Cerebellar nuclear complex (tissue), 1 donor: ENCODE data around the gene ZNF165.
"Not testable (repeated sequence)": the region's sequence is repeated elsewhere in the genome, so short reads cannot be mapped to it uniquely, and the experiment has no call there.

Source experiments
- DNase-seq, 2 experiments: peaks; one replicate each; lab custom pipeline; 2025; lab: John Stamatoyannopoulos, UW

Gene ZNF165

DNA sequence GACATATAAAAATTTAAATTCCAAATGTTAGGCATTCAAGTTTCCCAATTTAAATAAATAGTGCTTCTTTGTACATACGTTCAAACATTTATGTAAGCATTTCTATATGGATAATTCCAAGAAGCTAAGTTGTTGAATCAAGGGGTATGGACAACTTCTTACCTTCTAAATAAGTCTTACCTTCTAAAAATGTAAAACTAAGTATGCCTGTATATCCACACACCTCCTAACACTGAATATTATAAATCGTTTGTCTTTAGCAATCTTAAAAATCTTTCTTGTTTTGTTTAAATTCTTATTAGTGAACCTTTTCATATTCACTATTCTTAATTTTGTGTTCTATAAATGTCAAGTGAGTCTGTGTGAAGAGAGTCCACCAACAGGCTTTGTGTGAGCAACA, 41.5 kb downstream of the ZNF165 start:
- no peak for DNase-seq

- not testable (repeated sequence) for DNase-seq
These were observed 41.9 kb downstream of the ZNF165 start for GRCh38 chr6:28122283-28122682.

GRCh38 chr6:28124350-28124970, 44.1 kb downstream of the ZNF165 start, which contains the start of gene ZSCAN16:
ZSCAN16 (plus strand) TSS chr6:28124609; CDS start chr6:28125444, 835 bp downstream.
- DNase-seq: peak in 1 of 2 experiments; percentile 75

DNA sequence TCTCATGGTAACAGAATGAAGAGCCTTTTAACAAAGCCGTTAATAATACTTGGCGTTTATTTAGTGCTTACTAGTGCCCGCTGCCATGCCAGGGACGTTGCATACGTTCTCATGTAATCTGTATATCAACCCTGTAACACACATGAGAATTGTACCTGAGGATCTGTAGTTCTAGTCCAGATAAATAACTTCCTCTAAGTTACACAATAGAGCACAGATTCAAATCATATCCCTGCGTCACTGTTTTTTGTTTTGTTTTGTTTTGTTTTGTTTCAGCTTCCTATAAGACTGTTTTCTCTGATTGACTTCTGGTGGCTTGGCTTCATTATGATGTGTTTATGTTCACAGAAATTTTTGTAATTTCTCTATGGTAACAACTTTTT, 44.6 kb downstream of the ZNF165 start:
- DNase-seq: no peak

DNA sequence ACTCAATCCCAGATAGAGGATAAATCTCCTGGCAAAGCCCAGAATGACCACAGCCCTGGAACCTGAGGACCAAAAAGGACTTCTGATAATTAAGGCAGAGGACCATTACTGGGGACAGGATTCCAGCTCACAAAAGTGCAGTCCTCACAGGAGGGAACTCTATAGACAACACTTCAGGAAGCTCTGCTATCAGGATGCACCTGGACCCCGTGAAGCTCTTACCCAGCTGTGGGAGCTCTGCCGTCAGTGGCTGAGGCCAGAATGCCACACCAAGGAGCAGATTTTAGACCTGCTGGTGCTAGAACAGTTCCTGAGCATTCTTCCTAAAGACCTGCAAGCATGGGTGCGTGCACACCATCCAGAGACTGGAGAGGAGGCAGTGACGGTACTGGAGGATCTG, 45.0 kb downstream of the ZNF165 start:
- no peak for DNase-seq

DNA sequence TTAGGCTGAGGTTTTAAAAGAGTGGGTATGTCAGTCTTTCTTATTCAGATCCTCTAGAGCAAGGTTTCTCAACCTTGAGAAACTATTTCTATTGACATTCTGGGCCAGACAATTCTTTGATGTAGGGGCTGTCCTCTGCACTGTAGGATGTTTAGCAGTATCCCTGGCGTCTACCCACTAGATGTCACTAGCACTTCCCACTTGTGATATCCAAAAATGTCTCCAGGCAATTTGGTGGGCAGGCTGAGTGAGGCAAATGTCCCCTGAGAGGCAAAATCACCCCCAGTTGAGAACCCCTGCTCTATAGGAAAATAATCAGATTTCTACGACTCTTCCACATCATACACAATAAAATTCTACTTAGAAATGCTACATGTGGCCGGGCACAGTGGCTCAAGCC, 53.6 kb downstream of the ZNF165 start:
- DNase-seq: no peak

GRCh38 chr6:28134716-28135115, 54.3 kb downstream of the ZNF165 start:
- DNase-seq: no peak

GRCh38 chr6:28135393-28135792, 55.0 kb downstream of the ZNF165 start:
- no peak for DNase-seq

DNA sequence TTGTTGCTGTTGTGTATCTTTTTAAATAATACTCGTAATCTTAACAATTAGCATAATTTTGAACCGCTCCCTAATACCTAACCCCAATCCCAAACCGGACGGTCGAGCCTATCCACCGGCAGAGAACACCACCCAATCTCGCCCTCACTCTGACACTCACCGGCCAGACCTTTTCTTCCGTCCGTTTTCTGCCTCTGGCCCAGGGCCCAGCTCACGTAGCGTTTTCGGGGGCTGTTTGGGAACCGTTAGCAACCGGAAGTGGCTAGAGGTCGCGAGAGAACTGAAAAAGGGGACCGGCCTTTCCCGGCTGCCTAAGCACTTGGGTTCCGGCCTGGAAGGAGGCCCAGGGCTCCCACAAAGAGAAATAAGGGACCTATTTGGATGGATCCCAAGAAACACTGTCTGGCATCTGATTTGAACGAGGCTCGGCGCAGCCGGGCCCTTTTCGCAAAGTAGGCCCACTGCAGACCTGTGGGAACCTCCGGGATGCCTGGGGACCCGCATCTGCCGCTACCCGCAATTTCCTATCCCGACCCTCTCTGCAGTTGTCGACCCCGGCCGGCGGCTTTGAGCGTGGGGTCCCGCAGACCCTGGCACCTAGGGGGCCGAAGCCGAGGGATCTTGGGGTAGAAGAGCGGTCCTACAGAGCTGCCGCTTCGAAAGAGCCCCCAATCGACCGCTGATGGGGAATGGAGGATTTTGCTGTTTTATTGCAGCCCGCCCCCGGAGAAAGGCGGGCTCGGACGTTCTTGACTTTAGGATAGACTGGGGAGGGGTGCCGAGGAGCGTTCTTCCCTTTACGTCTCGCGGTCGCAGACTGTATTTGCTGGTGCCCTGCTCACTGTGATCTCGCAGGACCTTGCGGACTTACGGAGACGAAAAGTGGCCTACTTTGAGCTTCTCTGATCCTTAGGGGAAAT, 56.5 kb downstream of the ZNF165 start:
- DNase-seq: peak in 1 of 2 experiments; percentile 74

DNA sequence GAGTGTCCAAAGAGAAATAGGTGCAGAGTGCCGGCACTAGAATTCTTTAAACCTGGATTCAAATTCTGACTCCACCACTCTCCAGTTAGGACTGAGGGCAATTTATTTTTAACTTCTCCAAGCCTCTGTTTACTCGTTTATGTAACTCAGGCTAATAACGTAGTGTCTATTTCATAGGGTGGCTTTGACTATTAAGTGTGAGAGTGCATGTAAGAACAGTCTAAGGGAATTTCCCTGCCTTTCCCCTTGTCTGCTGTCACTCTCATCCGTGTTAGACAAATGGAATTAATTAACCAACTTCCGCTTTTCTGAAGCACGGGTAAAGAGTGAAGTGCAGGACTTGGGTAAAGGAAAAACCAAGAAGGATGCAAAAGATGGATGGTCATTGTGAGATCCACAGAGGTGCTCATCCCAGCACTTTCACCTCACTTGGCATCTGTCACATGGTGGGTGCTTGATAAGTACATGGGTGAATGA, 57.2 kb downstream of the ZNF165 start:
- no peak for DNase-seq
